ENCODE measurements around the gene LIN28A.

LIN28A gene

DNA sequence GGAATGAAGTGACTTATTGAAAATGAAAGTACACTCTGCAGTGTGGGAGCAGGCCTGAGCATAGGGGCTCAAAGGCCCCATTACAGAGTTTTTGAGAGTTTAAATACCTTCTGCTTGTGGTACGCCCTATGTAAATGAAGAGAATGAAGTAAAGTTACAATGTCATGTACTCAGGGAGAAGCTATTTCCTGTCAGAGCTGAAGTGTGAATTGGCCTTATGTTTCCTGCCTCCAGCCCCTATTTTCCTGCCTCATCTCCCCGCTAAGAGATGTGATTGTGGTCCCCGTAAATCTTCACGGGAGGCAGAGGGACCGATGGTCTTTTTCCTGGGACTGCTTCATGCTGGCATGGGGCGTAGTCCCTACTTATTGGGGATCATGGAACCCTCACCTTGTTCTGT is 35.5 kb upstream of the LIN28A start:
- no peak for TF ChIP-seq GATA2 (IDR thresholded peaks at IDR 0.05; ENCODE audit: low read depth, low read length)
- no peak for TF ChIP-seq GATA3 (IDR thresholded peaks at IDR 0.05; ENCODE audit: low read depth, low read length)

DNA sequence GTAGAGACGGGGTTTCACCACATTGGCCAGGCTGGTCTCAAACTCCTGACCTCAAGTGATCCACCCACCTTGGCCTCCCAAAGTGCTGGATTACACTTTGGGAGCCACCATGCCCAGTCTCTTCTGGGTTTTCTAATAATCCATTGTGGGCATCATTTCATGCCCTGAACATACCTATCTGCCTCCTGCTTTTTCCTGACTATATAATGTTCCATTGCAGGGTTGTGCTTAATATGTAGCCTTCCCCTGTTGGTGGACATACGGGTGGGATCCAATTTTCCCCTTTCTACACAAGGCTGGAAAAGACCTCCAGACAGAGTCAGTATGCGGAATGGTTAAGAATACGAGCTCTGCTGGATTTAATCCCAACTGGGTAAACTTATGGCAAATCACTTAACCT is 34.6 kb upstream of the LIN28A start:
- TF ChIP-seq GATA3 (IDR thresholded peaks at IDR 0.05; ENCODE audit: low read depth, low read length): no peak
- no peak for TF ChIP-seq GATA2 (IDR thresholded peaks at IDR 0.05; ENCODE audit: low read depth, low read length)

DNA sequence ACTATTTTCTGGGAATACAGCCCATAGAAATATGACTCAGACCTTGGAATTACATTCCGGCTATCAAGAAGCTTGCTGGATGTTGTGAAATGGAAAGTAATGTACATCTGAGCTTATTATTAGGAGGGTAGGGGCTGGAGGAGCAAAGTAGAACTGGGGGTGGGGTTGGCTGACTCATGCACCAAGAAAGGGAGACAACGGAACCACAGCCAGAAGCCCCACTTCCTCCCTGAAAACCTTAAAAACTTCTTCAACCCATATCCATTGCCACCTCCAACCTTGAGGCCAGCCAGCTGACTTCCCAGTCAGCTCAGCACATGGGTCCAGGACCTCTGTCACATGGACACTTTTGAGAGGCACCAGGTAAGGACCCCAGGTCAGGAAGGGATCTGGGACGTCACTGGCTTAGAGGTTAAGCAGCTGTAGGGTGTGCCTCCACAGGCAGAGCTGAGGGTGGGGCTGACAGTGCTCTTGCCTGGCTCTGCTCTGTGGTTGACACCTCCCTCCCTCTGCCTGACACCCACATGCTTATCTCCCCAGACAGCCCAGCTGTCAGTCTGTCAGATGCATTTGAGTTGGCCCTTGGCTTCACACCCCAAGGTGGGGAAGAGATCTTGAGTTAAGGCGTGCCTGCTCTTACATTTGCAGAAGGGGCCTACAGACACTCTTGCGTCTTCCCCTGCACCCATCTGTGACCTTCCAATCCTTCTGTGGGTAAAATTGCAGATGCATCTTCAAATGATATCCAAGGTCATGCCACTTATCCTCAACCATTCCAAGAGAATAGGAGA is 32.3 kb upstream of the LIN28A start:
- no peak for TF ChIP-seq GATA3 (IDR thresholded peaks at IDR 0.05; ENCODE audit: low read depth, low read length)
- no peak for TF ChIP-seq GATA2 (IDR thresholded peaks at IDR 0.05; ENCODE audit: low read depth, low read length)

DNA sequence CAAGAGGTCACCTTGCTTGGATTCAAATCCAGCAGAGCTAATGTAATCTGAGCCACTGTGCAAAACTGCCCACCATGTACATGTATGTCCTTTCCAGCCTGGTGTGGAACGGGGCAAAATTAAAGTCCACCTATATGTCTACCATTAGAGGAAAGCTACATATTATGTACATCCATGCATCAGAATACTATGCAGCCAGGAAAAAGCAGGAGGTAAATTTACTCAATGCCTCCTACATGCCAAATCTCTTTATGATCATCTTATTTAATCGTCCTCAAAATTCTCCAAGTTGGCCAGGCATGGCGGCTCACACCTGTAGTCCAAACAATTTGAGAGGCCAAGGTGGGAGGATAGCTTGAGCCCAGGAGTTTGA is 31.8 kb upstream of the LIN28A start:
- no peak for TF ChIP-seq GATA2 (IDR thresholded peaks at IDR 0.05; ENCODE audit: low read depth, low read length)
- no peak for TF ChIP-seq GATA3 (IDR thresholded peaks at IDR 0.05; ENCODE audit: low read depth, low read length)

DNA sequence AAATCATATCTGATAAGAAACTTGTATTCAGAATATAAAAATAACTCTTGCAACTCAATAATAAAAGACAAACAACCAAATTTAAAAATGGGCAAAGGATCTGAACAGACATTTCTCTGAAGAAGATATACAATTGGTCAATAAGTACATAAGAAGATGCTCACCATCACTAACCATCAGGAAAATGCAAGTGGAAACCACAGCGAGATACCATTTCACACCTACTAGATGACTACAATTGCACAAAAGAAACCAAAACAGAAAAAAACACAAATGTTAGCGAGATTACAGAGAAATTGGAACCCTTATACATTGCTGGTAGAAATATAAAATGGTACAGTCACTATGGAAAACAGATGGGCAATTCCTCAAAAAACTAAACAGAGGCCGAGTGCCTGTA is 26.5 kb upstream of the LIN28A start:
- TF ChIP-seq GATA2 (IDR thresholded peaks at IDR 0.05; ENCODE audit: low read depth, low read length) (no peak), GATA3 (IDR thresholded peaks at IDR 0.05; ENCODE audit: low read depth, low read length) (no peak)

DNA sequence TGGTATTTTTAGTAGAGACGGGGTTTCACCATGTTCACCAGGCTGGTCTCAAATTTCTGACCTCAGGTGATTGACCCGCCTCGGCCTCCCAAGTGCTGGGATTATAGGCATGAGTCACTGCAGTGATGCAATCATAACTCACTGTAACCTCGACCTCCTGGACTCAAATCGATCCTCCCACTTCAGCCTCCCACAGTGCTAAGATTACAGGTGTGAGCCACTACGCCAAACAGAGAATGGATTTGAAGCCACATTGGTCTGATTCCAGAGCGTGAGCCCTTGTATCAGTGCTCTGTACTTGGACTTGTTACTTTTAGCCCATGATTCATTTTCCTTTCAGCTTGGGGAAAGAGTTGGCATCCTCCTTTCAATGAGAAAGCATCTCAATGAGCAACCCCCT is 23.2 kb upstream of the LIN28A start:
- no peak for TF ChIP-seq GATA3 (IDR thresholded peaks at IDR 0.05; ENCODE audit: low read depth, low read length)
- no peak for TF ChIP-seq GATA2 (IDR thresholded peaks at IDR 0.05; ENCODE audit: low read depth, low read length)

DNA sequence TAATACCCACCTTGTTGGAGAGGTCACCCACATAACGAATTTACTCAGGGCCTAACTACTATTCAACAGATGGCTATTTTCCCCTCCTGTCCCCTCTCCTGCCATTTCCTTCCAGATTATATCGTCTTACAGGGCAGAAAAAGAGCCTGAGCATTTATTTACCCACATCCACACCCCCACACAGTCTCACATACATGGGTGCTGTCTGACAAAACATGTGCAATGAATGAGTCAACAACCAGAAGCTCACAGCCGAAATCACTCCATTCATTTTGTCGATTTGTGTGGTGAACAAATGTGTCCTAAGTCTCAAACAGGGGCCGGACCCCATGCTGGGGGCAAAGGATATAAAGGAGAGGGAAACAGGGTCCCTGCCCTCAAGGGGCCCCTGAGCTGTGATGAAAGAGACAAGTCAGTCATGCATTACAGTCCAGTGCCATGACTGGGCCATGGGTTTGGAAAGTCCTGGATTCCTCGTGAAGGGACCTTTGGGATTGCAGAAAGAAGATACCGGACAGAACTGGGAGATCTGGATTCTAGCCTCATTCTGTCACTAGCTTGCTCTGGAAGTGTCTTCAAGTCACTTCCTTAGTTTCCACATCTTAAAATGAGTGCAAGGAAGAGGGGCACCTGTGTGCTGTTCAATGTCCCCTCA is 21.7 kb upstream of the LIN28A start:
- TF ChIP-seq GATA2 (IDR thresholded peaks at IDR 0.05; ENCODE audit: low read depth, low read length): no peak
- no peak for TF ChIP-seq GATA3 (IDR thresholded peaks at IDR 0.05; ENCODE audit: low read depth, low read length)

DNA sequence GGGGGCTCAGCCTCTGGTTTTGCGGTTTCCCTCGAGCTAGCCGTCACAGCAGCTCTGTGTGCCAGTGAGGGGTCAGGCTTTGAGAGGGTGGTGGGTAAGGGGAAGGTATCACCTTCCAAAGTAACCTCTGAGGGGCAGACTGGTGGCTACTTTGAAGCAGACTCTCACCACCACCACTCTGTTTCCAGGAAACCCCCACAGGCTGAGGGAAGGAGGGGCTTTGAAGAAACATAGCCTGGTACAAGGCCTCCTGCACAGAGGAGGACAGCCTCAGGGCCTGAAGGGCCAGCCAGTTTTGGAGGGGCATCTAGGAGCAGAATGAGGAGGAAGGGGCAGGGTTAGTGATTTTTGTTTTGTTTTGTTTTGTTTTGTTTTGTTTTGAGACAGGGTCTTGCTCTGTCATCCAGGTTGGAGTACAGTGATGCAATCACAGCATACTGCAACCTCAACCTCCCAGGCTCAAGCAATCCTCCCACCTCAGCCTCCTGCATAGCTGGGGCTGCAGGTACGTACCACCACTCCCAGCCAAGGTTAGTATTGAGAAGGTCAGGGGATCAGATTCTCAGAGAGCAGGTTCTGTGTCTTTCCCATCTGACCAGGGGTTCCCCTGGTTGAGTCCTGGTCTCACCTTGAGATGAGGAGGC is 20.9 kb upstream of the LIN28A start:
- TF ChIP-seq GATA2 (IDR thresholded peaks at IDR 0.05; ENCODE audit: low read depth, low read length) (no peak), GATA3 (IDR thresholded peaks at IDR 0.05; ENCODE audit: low read depth, low read length) (no peak)

DNA sequence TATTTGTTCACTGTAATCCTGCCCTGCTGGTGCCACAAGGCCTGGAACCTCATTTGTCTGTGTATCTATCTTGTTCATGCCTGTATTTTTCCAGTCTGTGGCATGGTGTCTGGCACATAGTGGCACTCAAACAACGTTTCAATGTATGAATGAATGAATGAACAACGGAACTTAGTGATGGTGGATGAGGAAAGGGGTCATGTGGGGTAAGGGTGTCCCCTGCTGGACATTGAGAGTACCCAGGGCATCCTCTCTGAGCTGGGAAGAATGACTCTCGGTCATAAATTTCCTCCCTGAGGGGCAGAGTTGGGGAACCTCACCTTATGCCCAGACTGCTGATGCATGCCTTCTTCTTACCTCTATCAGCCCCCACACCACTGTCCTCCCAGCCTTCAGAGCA is 19.2 kb upstream of the LIN28A start:
- TF ChIP-seq GATA3 (IDR thresholded peaks at IDR 0.05; ENCODE audit: low read depth, low read length) (no peak), GATA2 (IDR thresholded peaks at IDR 0.05; ENCODE audit: low read depth, low read length) (no peak)

DNA sequence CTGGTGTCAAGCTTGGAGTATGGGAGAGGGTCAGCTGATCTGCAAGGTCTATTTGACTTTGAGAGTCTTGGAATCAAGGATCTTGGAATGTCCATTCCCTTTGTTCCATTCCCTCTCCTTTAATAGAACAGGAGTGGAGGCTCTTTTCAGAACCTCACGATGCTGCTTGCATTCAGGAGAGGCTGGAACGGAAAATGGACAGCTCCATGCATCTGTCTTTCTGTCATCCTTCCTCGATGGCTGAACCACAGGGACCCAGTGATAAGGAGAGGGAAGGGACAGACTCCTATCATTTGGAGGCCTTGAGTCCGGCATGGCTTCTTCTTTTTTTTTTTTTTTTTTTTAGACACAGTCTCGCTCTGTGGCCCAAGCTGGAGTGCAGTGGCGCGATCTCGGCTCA is 14.9 kb upstream of the LIN28A start:
- TF ChIP-seq GATA2 (IDR thresholded peaks at IDR 0.05; ENCODE audit: low read depth, low read length): no peak
- TF ChIP-seq GATA3 (IDR thresholded peaks at IDR 0.05; ENCODE audit: low read depth, low read length): no peak

DNA sequence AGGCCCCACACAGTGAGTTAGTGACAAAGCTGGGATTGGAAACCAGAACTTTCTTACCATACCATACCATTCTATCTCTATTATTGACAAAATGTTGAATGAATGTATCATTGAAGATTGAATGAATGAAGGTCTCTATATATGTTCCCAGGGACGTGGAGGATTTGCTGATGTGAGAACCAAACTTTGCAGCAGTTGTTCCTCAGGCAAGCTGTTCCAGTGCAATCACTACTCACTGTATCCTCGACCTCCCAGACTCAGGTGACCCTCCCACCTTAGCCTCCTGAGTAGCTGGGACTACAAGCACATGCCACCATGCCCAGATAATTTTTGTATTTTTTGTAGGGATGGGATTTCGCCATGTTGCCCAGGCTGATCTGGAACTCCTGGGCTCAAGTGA is 11.6 kb upstream of the LIN28A start:
- TF ChIP-seq GATA3 (IDR thresholded peaks at IDR 0.05; ENCODE audit: low read depth, low read length) (no peak), GATA2 (IDR thresholded peaks at IDR 0.05; ENCODE audit: low read depth, low read length) (no peak)

DNA sequence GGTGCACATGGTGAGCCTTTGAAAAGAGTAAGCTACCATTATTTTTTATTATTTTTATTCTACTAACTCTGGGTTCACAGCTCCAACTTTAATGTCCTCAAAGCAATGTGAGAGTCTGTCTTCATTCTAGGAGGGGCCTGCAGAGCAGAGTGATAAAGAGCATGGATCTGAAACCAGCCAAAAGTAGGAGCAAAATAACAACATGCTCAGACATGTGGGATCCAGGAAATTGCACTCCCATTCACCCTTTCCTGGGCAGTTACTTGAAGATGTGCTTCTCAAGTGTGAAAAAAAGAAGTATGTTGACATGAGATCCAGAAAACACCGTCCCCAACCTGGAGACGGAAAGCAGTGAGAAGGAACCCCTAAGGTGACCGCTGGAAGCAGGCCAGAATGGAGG is 8.7 kb upstream of the LIN28A start:
- no peak for TF ChIP-seq GATA3 (IDR thresholded peaks at IDR 0.05; ENCODE audit: low read depth, low read length)
- TF ChIP-seq GATA2 (IDR thresholded peaks at IDR 0.05; ENCODE audit: low read depth, low read length): no peak

DNA sequence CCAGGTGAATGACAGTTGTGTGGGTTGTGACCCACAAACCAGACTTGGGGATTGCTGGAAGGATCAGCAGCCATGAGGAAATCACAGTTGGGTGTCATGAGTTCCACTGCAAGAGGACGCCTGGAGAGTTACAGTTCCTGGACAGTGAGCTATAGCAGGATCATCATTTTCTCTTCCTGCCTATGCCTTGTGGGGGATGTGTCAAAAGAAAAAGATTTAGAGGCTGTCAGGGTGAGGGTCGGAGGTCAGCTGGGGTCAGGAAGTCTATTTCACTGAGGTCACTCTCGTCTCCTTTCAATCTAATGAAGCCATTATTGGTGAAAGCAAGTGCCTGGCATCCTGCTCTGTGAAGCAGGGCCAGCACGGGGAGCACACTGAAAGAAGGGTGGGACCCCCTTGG is 7.0 kb upstream of the LIN28A start:
- TF ChIP-seq GATA2 (IDR thresholded peaks at IDR 0.05; ENCODE audit: low read depth, low read length) (no peak), GATA3 (IDR thresholded peaks at IDR 0.05; ENCODE audit: low read depth, low read length) (no peak)

DNA sequence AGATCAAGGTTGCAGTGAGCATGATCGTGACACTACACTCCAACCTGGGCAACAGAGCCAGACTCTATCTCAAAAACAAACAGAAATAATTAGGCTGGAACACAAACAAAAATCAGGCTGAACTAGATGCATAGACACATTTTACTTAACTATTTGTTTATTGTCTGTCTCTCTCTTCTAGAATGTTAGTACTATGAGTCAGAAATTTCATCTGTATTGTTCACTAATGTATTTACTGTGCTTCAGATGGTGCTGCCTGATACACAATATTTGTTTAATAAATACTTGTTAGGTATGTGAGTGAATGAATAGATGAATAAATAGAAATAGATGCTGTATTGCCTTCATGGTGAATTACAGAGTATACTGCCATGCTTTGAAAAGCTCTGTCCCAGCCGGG is 6.0 kb upstream of the LIN28A start:
- TF ChIP-seq GATA2 (IDR thresholded peaks at IDR 0.05; ENCODE audit: low read depth, low read length) (no peak), GATA3 (IDR thresholded peaks at IDR 0.05; ENCODE audit: low read depth, low read length) (no peak)
